Measurements from ENCODE around the gene MAPK7.

GRCh38 chr17:19386974-19387920, 8.9 kb downstream of the MAPK7 start, which contains the start of gene MFAP4:
- TF ChIP-seq CTCF (IDR thresholded peaks at IDR 0.05; ENCODE audit: extremely low read depth in 1 of 2, insufficient read depth in 1 of 2, low read depth in 1 of 2, low read length in 2 of 2): no peak
- no peak for TF ChIP-seq MAX (IDR thresholded peaks at IDR 0.05; ENCODE audit: insufficient read depth, insufficient read length)

Measured in endothelial cell of umbilical vein (primary cell).